Loucy (cell line): ENCODE results near the gene BCAM.

Experiments
- H2AFZ ChIP-seq: fragments of 200-600 bp; sonication (generic); 2 replicates; pipeline ENCODE4 v1.6.0; 2016; ENCODE audit warnings: antibody characterized with exemption, mild to moderate bottlenecking, low read length, moderate library complexity
- H3F3A ChIP-seq: fragments of 200-600 bp; 2 replicates; pipeline ENCODE4 v1.6.0; 2016; ENCODE audit warnings: antibody characterized with exemption, low read depth, mild to moderate bottlenecking
- H3K27me3 ChIP-seq: fragments of 200-600 bp; sonication (generic); 2 replicates; pipeline ENCODE4 v1.6.1; 2014; ENCODE audit warnings: low read length, mild to moderate bottlenecking; ENCODE audit not compliant: insufficient read depth, poor library complexity, severe bottlenecking
- H3K36me3 ChIP-seq: fragments of 200-600 bp; sonication (generic); 2 replicates; pipeline ENCODE4 v1.6.1; 2016; ENCODE audit warnings: low read length; ENCODE audit not compliant: insufficient read depth
- H3K4me1 ChIP-seq: fragments of 200-600 bp; sonication (generic); 2 replicates; pipeline ENCODE4 v1.5.1; 2014; ENCODE audit warnings: low read length, mild to moderate bottlenecking; ENCODE audit not compliant: insufficient read depth, poor library complexity, severe bottlenecking
- H3K4me2 ChIP-seq: fragments of 200-600 bp; sonication (generic); 2 replicates; pipeline ENCODE4 v1.6.0; 2014; ENCODE audit warnings: antibody characterized with exemption, low read length, low read depth, mild to moderate bottlenecking; ENCODE audit not compliant: poor library complexity, severe bottlenecking
- H3K4me3 ChIP-seq: fragments of 200-600 bp; sonication (generic); 2 replicates; pipeline ENCODE4 v1.5.1; 2014; ENCODE audit warnings: low read length, mild to moderate bottlenecking, mixed read lengths; ENCODE audit not compliant: poor library complexity, severe bottlenecking
- H3K79me2 ChIP-seq: fragments of 200-600 bp; sonication (generic); 2 replicates; pipeline ENCODE4 v1.6.1; 2014; ENCODE audit warnings: low read length; ENCODE audit not compliant: insufficient read depth
- H3K9ac ChIP-seq: fragments of 200-600 bp; sonication (generic); 2 replicates; pipeline ENCODE4 v1.6.0; 2014; ENCODE audit warnings: mild to moderate bottlenecking, low read depth, low read length, moderate library complexity; ENCODE audit not compliant: poor library complexity, severe bottlenecking
- H3K9me2 ChIP-seq: fragments of 200-600 bp; sonication (generic); replicated peaks from 2 replicates; pipeline ENCODE4 v1.6.1; 2016; ENCODE audit warnings: low read depth, low read length, mixed read lengths
- H3K9me3 ChIP-seq: fragments of 200-600 bp; sonication (generic); 2 replicates; pipeline ENCODE4 v1.6.1; 2014; ENCODE audit warnings: mild to moderate bottlenecking, antibody characterized with exemption, low read length, low read depth; ENCODE audit not compliant: insufficient read depth
- H4K20me1 ChIP-seq: fragments of 200-600 bp; sonication (generic); 2 replicates; pipeline ENCODE4 v1.6.0; 2014; ENCODE audit warnings: antibody characterized with exemption, low read length, mild to moderate bottlenecking; ENCODE audit not compliant: insufficient read depth, poor library complexity, severe bottlenecking
- CTCF ChIP-seq: fragments of 200-600 bp; sonication (generic); conservative IDR thresholded peaks from 2 replicates; pipeline ENCODE4 v1.5.1; 2014; ENCODE audit warnings: mild to moderate bottlenecking, antibody characterized with exemption, low read length
- EZH2phosphoT487 ChIP-seq: fragments of 200-600 bp; IDR thresholded peaks from 2 replicates; pipeline ENCODE4 v1.6.1; 2018; ENCODE audit warnings: antibody characterized with exemption, mild to moderate bottlenecking, moderate library complexity, borderline replicate concordance

BCAM gene

GRCh38 chr19:44806291-44806690 is 2.6 kb upstream of the BCAM start:
- Histone ChIP-seq H3K9me2 (no peaks in the 10 kb centered on the region), H3K4me3 (no peak overlapping the region), H3K27me3 (no peaks in the 10 kb centered on the region), H3K9me3 (no peaks in the 10 kb centered on the region), H3K79me2 (no peaks in the 10 kb centered on the region), H2AFZ (no peak overlapping the region), H3K4me2 (no peak overlapping the region), H3K9ac (no peak overlapping the region), H3K4me1 (no peaks in the 10 kb centered on the region), H3F3A (no peaks in the 10 kb centered on the region), H4K20me1 (no peaks in the 10 kb centered on the region), H3K36me3 (no peaks in the 10 kb centered on the region)
- no peak for TF ChIP-seq CTCF
- no peak for TF ChIP-seq EZH2phosphoT487

- no peak overlapping the region for H2AFZ ChIP-seq
- no peaks in the 10 kb centered on the region for H3K27me3 ChIP-seq
- no peak overlapping the region for H3K9ac ChIP-seq
- H3K79me2 ChIP-seq = no peaks in the 10 kb centered on the region
- H3K9me2 ChIP-seq = no peaks in the 10 kb centered on the region
- H3K4me3 ChIP-seq = no peak overlapping the region
- H3K36me3 ChIP-seq = no peaks in the 10 kb centered on the region
- no peak overlapping the region for H3K4me2 ChIP-seq
- H3K4me1 ChIP-seq = no peaks in the 10 kb centered on the region
- H4K20me1 ChIP-seq = no peaks in the 10 kb centered on the region
- H3F3A ChIP-seq = no peaks in the 10 kb centered on the region
- H3K9me3 ChIP-seq = no peaks in the 10 kb centered on the region
- TF ChIP-seq CTCF (no peak), EZH2phosphoT487 (no peak)
These were observed 1.7 kb upstream of the BCAM start for GRCh38 chr19:44807162-44807561.

- no peaks in the 10 kb centered on the region for H3F3A ChIP-seq
- no peaks in the 10 kb centered on the region for H3K27me3 ChIP-seq
- no peaks in the 10 kb centered on the region for H3K9me3 ChIP-seq
- H3K79me2 ChIP-seq = no peaks in the 10 kb centered on the region
- H4K20me1 ChIP-seq = no peaks in the 10 kb centered on the region
- no peak overlapping the region for H3K4me3 ChIP-seq
- H2AFZ ChIP-seq = no peak overlapping the region
- H3K36me3 ChIP-seq = no peaks in the 10 kb centered on the region
- H3K9me2 ChIP-seq = no peaks in the 10 kb centered on the region
- no peaks in the 10 kb centered on the region for H3K4me1 ChIP-seq
- H3K9ac ChIP-seq = no peak overlapping the region
- no peak overlapping the region for H3K4me2 ChIP-seq
- TF ChIP-seq EZH2phosphoT487 = no peak
- TF ChIP-seq CTCF = peak; percentile 39
These were observed 1.0 kb upstream of the BCAM start for GRCh38 chr19:44807652-44808462.
